Erythroblast (primary cell): Measurements from ENCODE around the gene CDC20.

Experiments used
- GATA1 ChIP-seq: IDR thresholded peaks from 2 replicates; pipeline ENCODE4 v1.6.1; 2011; ENCODE audit warnings: low read depth, mild to moderate bottlenecking, control low read depth, low read length, moderate library complexity
- POLR2A ChIP-seq: IDR thresholded peaks from 2 replicates; pipeline ENCODE4 v1.6.1; 2011; ENCODE audit warnings: mild to moderate bottlenecking, low read length

DNA sequence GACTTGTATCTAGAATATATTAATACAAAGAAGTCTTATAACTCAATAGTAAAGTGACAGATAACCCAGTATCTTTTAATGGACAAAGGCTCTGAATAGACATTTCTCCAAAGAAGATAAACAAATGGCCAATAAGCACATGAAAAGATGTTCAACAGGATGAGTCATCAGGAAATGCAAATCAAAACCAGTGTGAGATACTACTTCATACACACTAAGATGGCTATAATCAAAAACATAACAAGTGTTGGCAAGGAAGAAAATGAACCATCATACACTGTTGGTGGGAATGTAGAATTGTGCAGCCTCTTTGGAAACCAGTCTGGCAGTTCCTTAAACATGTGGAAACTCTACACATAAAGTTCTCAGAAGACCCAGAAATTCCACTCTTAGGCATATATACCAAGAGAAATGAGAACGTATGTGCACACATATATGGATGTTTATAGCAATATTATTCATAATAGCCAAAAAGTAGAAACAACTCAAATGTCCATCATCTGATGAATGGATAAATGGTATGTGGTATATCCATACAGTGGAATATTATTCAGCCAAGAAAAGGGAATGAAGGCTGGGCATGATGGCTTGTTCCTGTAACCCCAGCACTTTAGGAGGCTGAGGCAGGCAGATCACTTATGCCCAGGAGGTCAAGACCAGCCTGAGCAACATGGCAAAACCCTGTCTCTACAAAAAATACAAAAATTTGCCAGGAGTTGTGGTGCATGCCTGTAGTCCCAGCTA lies 31.1 kb upstream of the CDC20 start:
- no peak for TF ChIP-seq POLR2A
- TF ChIP-seq GATA1, result no peak
